GM21529 (cell line): ENCODE measurements around the gene MALRD1.
"Not testable (repeated sequence)": the region's sequence is repeated elsewhere in the genome, so short reads cannot be mapped to it uniquely, and the experiment has no call there.

ENCODE experiments used
- ATAC-seq: cut with Tn5 transposase; IDR thresholded peaks from one replicate; pipeline ENCODE4 v1.9.1; 2021; ENCODE audit not compliant: unreplicated experiment

The MALRD1 gene

GRCh38 chr10:19701427-19702052 lies 652.9 kb downstream of the MALRD1 start:
- ATAC-seq: no peak

GRCh38 chr10:19702215-19702614 lies 653.6 kb downstream of the MALRD1 start:
- ATAC-seq: no peak

GRCh38 chr10:19704544-19704943 lies 655.9 kb downstream of the MALRD1 start:
- ATAC-seq: no peak

GRCh38 chr10:19705250-19705649 lies 656.6 kb downstream of the MALRD1 start:
- no peak for ATAC-seq

- no peak for ATAC-seq
These were observed 658.3 kb downstream of the MALRD1 start for GRCh38 chr10:19706904-19707303.

GRCh38 chr10:19707376-19707775 lies 658.8 kb downstream of the MALRD1 start:
- ATAC-seq: no peak

- ATAC-seq: no peak
These were observed 659.4 kb downstream of the MALRD1 start for GRCh38 chr10:19708031-19708430.

GRCh38 chr10:19710600-19710999 lies 662.0 kb downstream of the MALRD1 start:
- no peak for ATAC-seq

- no peak for ATAC-seq
These were observed 664.6 kb downstream of the MALRD1 start for GRCh38 chr10:19713159-19713558.

- no peak for ATAC-seq
These were observed 665.4 kb downstream of the MALRD1 start for GRCh38 chr10:19713800-19714525.

- no peak for ATAC-seq
These were observed 670.7 kb downstream of the MALRD1 start for GRCh38 chr10:19719284-19719683.

- no peak for ATAC-seq
These were observed 675.7 kb downstream of the MALRD1 start for GRCh38 chr10:19724287-19724686.

- ATAC-seq: no peak
These were observed 679.8 kb downstream of the MALRD1 start for GRCh38 chr10:19728376-19728775.

GRCh38 chr10:19728964-19729363 lies 680.4 kb downstream of the MALRD1 start:
- no peak for ATAC-seq

- ATAC-seq: no peak
These were observed 681.7 kb downstream of the MALRD1 start for GRCh38 chr10:19730167-19730906.

- no peak for ATAC-seq
These were observed 682.3 kb downstream of the MALRD1 start for GRCh38 chr10:19730907-19731217.

- no peak for ATAC-seq
These were observed 683.0 kb downstream of the MALRD1 start for GRCh38 chr10:19731560-19731959.

GRCh38 chr10:19738440-19738839 lies 689.8 kb downstream of the MALRD1 start:
- ATAC-seq: no peak

- ATAC-seq: not testable (repeated sequence)
These were observed 690.6 kb downstream of the MALRD1 start for GRCh38 chr10:19739232-19739631.

- ATAC-seq: not testable (repeated sequence)
These were observed 693.5 kb downstream of the MALRD1 start for GRCh38 chr10:19742144-19742543.

GRCh38 chr10:19745672-19746071 lies 697.1 kb downstream of the MALRD1 start:
- no peak for ATAC-seq

- ATAC-seq: no peak
These were observed 700.7 kb downstream of the MALRD1 start for GRCh38 chr10:19749185-19749729.
